DMS114 treated with DMSO at 0.1 percent for 48 hours (cell line): Measurements from ENCODE around the gene NFU1.
"Not testable (repeated sequence)": the region's sequence is repeated elsewhere in the genome, so short reads cannot be mapped to it uniquely, and the experiment has no call there.

ENCODE experiments used
- DNase-seq: peaks from one replicate; lab custom pipeline; 2025; ENCODE audit not compliant: unreplicated experiment; lab: John Stamatoyannopoulos, UW

NFU1 gene

GRCh38 chr2:69452687-69453086 is 15.5 kb upstream of the NFU1 start:
- no peak for DNase-seq

DNA sequence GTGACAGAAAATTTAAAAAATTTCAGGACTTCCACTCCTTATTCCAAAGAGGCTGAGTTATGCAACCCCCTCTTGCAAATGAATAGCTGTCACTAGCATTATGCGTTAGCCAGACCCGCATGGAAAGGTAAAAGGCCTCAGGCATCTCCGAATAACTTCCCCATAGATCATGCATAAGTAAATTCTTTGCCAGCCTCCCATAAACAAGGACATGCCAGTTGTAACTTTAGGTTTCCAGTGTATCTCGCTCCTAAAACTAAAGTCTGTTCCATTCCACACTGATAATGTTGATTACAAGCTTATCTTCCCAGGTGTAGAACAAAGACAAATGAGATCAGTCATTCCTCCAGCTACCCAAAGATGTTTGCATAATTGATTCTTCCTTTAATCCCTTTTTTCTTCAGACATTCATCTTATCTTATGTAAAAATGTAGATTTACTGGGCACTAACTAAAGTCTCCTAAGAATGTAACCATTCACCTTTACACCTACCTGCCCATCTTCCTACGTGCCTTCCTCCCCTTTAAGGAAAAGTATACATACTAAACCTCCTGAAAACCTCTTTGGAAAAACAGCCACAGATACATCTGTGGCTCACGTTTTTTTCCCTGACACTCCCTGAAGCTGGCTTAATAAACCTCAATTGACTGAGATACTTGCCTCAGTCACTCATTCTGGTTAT is 13.6 kb upstream of the NFU1 start:
- DNase-seq: no peak

DNA sequence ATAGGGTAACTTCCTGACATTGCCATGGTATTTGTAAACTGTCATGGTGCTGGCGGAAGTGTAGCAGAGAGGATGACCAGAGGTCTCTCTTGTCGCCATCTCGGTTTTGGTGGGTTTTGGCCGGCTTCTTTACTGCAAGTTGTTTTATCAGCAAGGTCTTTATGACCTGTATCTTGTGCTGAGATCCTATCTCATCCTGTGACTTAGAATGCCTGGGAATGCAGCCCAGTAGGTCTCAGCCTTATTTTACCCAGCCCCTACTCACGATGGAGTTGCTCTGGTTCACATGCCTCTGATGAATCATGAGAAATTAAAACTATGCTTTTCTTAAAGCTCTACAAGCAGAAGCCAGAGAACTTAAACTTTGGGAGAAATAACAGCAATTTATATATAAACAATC is 12.7 kb upstream of the NFU1 start:
- DNase-seq: no peak

GRCh38 chr2:69443673-69444072 is 6.4 kb upstream of the NFU1 start:
- DNase-seq: not testable (repeated sequence)

GRCh38 chr2:69439499-69439898 is 2.3 kb upstream of the NFU1 start:
- DNase-seq: not testable (repeated sequence)

DNA sequence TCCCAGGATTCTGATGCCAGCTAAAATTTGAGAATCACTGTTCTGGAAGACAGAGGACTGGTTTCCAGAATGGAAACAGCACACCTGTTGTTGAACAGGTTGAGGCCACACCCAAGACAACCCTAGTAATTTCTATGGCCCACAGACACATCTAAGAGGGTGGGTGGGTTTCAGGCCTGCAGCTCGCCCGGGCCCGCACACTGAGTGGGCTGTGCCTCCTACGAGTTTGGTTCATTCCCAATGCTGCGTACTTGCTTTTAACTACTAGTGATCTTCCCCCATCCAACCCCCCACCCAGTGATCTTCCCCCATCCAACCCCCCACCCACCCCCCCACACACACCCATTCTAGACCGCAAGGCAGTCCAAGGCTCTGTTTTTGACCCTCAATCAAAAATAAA is 1.3 kb upstream of the NFU1 start:
- DNase-seq: no peak

GRCh38 chr2:69437751-69438154 is 518 bp upstream of the NFU1 start:
- no peak for DNase-seq

GRCh38 chr2:69436596-69436937 is 668 bp downstream of the NFU1 start:
- no peak for DNase-seq

DNA sequence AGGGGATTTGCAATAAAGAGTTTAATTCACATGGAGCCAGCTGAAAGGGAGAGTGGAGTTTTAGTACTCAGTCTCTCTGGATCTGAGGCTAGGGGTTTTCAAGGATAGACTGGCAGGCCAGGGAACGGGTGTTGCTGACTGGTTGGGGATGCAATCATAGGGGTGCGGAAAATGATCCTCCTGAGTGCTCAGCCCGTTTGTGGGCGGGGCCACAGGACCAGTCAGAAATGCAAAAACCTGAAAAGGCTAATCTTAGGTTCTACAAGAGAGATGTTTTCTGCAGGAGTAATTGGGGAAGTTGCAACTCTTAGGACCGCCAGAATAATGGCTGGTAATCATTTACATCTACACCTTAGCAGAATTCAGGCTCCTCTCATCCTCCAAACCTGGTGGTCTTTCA is 2.5 kb downstream of the NFU1 start:
- no peak for DNase-seq

GRCh38 chr2:69429491-69430183 is 7.6 kb downstream of the NFU1 start:
- DNase-seq: no peak

GRCh38 chr2:69428981-69429380 is 8.3 kb downstream of the NFU1 start:
- no peak for DNase-seq

GRCh38 chr2:69424419-69424818 is 12.8 kb downstream of the NFU1 start:
- DNase-seq: no peak

DNA sequence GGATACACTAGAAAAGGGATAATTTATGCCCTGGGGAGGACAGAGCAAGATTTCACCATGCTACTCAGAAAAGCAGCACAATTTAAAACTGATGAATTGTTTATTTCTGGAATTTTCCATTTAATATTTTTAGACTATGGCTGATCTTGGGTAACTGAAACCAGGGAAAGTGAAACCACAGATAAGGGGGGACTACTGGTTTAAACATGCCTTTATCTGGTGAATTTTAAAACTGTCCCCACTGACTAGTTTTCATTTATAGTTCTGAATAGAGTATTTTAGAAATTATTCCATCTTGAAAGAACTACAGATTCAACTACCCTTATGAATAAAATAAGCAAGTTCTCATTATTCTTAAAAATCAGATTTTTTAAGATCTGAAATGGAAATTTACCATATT is 15.0 kb downstream of the NFU1 start:
- DNase-seq: no peak

DNA sequence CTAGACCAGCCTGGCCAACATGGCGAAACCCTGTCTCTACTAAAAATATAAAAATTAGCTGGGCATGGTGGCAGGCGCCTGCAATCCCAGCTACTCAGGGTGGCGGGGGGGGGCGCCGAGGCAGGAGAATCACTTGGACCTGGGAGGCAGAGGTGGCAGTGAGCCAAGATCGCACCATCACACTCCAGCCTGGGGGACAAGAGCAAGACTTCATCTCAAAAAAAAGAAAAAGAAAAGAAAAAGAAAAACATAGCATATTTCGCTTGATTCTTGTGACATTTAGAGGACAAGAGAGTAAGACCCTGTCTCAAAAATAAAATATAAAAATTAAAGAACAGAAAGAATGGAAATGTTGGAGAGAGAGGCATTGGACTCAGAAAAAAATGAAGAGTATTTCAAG is 18.1 kb downstream of the NFU1 start:
- DNase-seq: not testable (repeated sequence)

- DNase-seq: no peak
Measured at GRCh38 chr2:69416147-69416546, 21.1 kb downstream of the NFU1 start.

GRCh38 chr2:69411120-69411519 is 26.1 kb downstream of the NFU1 start:
- DNase-seq: no peak

GRCh38 chr2:69405306-69405705 is 31.9 kb downstream of the NFU1 start:
- no peak for DNase-seq

GRCh38 chr2:69400121-69400520 is 37.1 kb downstream of the NFU1 start:
- DNase-seq: no peak

DNA sequence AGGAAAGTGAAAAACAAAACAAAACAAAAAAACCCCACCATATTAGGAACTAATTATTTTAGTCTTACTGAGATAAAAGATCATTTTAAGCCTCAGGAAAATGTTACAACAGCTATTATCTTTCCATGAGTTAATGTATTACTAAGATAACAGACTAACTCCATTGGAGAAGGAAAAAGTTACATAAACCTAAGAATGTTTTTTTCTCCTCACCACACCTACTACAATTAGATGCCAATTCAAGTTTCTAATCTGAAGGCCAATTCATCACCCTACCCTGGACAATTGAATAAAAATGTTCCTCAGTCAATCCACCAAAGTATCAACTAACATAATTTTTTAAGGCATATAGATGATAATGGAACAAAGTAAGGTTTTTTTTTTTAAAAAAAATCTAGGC is 40.0 kb downstream of the NFU1 start:
- no peak for DNase-seq

DNA sequence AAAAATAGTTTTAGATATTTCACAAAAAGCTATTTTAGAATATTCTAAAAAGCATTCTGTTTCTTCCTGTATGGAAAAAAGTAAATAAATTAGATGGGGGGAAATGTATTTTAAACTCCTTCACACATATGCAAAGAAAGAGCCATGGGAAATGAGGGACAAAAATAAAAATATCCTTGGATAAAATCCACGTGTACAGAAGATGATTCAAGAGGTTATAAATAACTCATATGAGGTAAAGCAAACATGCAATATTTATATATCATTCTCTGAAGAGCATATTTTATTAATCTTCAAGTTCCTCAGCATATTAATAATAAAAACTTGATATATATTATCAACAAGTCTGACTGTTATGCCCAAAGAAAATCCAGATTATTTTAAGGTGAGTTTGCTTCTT is 41.4 kb downstream of the NFU1 start:
- no peak for DNase-seq

- DNase-seq: no peak
Measured at GRCh38 chr2:69393963-69394362, 43.3 kb downstream of the NFU1 start.

GRCh38 chr2:69390471-69390870 is 46.8 kb downstream of the NFU1 start:
- DNase-seq: no peak

GRCh38 chr2:69390001-69390400 is 47.2 kb downstream of the NFU1 start:
- DNase-seq: no peak
